Gastroesophageal sphincter (tissue), 3 donors: ENCODE measurements around the gene HUNK.

Source experiments
- CTCF ChIP-seq, 4 experiments: fragments of 200-600 bp in 2 of 4; fragments of 450-650 bp in 2 of 4; sonication (generic) in 1 of 4; IDR thresholded peaks; one replicate each; pipeline ENCODE4 v1.5.1; 2017 to 2019; ENCODE audit warnings: antibody characterized with exemption in 4 of 4, mild to moderate bottlenecking in 2 of 4, moderate library complexity in 2 of 4
- POLR2A ChIP-seq, 2 donors: fragments of 450-650 bp; IDR thresholded peaks; one replicate each; pipeline ENCODE4 v1.6.1; 2017; ENCODE audit warnings: antibody characterized with exemption in 2 of 2, mild to moderate bottlenecking in 2 of 2, moderate library complexity in 1 of 2
- POLR2AphosphoS5 ChIP-seq: sonication (generic); formaldehyde crosslinking; IDR thresholded peaks from one replicate; pipeline ENCODE4 v1.6.1; 2017; ENCODE audit warnings: antibody characterized with exemption

- TF ChIP-seq POLR2A (IDR thresholded peaks at IDR 0.05) (no peak), CTCF (IDR thresholded peaks at IDR 0.05) (no peak), POLR2AphosphoS5 (no peak)
Measured at GRCh38 chr21:31847761-31848160, 25.1 kb upstream of the HUNK start.
